ENCODE data around the gene NOLC1. TPM values are rescaled to one million over a fixed set of nuclear protein-coding genes. Genes with fewer than 3 reads are reported as not detected.
A peak's percentile ranks its signal among the peaks of the same experiment; 100 is the strongest.

Gene NOLC1
- total and polyA plus RNA-seq, 2 of the 13 experiments (the other 11 are each of a cell fraction or from before 2014, with no cell fraction given), result 50.6 to 81.0 TPM

DNA sequence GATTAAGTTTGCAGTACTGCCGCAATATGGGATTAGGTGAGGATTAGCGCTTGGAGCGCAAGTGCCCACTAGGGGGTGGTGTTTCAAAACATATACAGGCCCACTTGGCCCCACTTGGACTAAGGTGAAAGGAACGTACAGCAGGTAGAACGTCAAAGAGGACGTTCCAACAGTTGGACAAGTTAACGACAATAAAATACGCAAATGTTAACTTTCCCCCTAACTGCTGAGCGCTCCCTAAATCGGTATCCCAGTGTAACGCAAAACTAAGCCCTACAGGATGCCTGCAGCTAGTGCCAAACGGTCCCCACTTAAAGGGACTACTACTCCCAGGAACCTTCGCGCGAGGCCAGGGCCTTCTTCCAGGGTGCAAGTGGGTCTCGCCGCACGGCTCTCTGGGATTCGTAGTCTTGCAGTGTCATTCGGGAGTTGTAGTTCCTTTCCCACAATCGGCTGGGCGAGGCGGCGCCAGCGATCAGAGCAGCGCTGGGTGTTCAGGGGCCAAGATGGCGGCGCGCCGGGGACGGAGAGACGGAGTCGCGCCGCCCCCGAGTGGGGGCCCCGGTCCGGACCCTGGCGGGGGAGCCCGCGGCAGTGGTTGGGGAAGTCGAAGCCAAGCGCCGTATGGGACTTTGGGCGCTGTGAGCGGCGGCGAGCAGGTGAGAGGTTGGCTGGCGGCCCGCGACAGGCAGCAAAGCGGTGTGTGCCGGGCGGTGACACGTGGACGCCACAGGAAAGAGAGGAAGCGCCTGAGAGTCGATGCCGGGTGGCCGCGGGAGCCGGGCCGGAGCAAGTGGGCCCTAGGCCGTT lies 19.4 kb upstream of the NOLC1 start, which contains the start of gene PPRC1 (continued):
- TF ChIP-seq POLR2AphosphoS2 (IDR thresholded peaks at IDR 0.05; ENCODE audit: low read depth, low read length) (no peak), FOXA3 (CRISPR knock-in tag; IDR thresholded peaks at IDR 0.05) (peak; percentile 64), ZNF30 (CRISPR knock-in tag; IDR thresholded peaks at IDR 0.05) (no peak), MBD4 (IDR thresholded peaks at IDR 0.05; ENCODE audit: borderline replicate concordance, low read length) (no peak), ZNF563 (CRISPR knock-in tag; IDR thresholded peaks at IDR 0.05) (peak; percentile 75), ZSCAN31 (CRISPR knock-in tag; IDR thresholded peaks at IDR 0.05; ENCODE audit: low read depth) (no peak), TEAD2 (CRISPR knock-in tag; IDR thresholded peaks at IDR 0.05) (no peak), ZNF205 (CRISPR knock-in tag; IDR thresholded peaks at IDR 0.05) (peak; percentile 55), PRMT3 (CRISPR knock-in tag; IDR thresholded peaks at IDR 0.05; ENCODE audit: borderline replicate concordance, low read depth) (no peak), MTA1 (CRISPR knock-in tag; IDR thresholded peaks at IDR 0.05; ENCODE audit: borderline replicate concordance) (no peak), RARA (CRISPR knock-in tag; IDR thresholded peaks at IDR 0.05) (peak; percentile 12; the same call in 1 of the 2 replicates)
- TF ChIP-seq, protein P1, sequence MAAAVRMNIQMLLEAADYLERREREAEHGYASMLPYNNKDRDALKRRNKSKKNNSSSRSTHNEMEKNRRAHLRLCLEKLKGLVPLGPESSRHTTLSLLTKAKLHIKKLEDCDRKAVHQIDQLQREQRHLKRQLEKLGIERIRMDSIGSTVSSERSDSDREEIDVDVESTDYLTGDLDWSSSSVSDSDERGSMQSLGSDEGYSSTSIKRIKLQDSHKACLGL (CRISPR knock-in tag; IDR thresholded peaks at IDR 0.05), result peak; percentile 97; the same call in 1 of the 2 replicates
- TF ChIP-seq, protein P2, sequence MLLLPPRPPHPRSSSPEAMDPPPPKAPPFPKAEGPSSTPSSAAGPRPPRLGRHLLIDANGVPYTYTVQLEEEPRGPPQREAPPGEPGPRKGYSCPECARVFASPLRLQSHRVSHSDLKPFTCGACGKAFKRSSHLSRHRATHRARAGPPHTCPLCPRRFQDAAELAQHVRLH (CRISPR knock-in tag; IDR thresholded peaks at IDR 0.05; ENCODE audit: borderline replicate concordance, low read depth), result 0 out of 2 replicates have a peak, but pooled peaks have one; percentile 42
- TF ChIP-seq, protein P3, sequence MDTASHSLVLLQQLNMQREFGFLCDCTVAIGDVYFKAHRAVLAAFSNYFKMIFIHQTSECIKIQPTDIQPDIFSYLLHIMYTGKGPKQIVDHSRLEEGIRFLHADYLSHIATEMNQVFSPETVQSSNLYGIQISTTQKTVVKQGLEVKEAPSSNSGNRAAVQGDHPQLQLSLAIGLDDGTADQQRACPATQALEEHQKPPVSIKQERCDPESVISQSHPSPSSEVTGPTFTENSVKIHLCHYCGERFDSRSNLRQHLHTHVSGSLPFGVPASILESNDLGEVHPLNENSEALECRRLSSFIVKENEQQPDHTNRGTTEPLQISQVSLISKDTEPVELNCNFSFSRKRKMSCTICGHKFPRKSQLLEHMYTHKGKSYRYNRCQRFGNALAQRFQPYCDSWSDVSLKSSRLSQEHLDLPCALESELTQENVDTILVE (CRISPR knock-in tag; IDR thresholded peaks at IDR 0.05), result peak; percentile 74; the same call in 1 of the 2 replicates
- TF ChIP-seq, protein P4, sequence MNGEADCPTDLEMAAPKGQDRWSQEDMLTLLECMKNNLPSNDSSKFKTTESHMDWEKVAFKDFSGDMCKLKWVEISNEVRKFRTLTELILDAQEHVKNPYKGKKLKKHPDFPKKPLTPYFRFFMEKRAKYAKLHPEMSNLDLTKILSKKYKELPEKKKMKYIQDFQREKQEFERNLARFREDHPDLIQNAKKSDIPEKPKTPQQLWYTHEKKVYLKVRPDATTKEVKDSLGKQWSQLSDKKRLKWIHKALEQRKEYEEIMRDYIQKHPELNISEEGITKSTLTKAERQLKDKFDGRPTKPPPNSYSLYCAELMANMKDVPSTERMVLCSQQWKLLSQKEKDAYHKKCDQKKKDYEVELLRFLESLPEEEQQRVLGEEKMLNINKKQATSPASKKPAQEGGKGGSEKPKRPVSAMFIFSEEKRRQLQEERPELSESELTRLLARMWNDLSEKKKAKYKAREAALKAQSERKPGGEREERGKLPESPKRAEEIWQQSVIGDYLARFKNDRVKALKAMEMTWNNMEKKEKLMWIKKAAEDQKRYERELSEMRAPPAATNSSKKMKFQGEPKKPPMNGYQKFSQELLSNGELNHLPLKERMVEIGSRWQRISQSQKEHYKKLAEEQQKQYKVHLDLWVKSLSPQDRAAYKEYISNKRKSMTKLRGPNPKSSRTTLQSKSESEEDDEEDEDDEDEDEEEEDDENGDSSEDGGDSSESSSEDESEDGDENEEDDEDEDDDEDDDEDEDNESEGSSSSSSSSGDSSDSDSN (CRISPR knock-in tag; IDR thresholded peaks at IDR 0.05), result peak; percentile 75
- TF ChIP-seq, protein P5, sequence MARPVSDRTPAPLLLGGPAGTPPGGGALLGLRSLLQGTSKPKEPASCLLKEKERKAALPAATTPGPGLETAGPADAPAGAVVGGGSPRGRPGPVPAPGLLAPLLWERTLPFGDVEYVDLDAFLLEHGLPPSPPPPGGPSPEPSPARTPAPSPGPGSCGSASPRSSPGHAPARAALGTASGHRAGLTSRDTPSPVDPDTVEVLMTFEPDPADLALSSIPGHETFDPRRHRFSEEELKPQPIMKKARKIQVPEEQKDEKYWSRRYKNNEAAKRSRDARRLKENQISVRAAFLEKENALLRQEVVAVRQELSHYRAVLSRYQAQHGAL (CRISPR knock-in tag; IDR thresholded peaks at IDR 0.05; ENCODE audit: not compliant biosample characterization), result no peak
- TF ChIP-seq, protein P6, sequence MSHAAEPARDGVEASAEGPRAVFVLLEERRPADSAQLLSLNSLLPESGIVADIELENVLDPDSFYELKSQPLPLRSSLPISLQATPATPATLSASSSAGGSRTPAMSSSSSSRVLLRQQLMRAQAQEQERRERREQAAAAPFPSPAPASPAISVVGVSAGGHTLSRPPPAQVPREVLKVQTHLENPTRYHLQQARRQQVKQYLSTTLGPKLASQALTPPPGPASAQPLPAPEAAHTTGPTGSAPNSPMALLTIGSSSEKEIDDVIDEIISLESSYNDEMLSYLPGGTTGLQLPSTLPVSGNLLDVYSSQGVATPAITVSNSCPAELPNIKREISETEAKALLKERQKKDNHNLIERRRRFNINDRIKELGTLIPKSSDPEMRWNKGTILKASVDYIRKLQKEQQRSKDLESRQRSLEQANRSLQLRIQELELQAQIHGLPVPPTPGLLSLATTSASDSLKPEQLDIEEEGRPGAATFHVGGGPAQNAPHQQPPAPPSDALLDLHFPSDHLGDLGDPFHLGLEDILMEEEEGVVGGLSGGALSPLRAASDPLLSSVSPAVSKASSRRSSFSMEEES (CRISPR knock-in tag; IDR thresholded peaks at IDR 0.05), result no peak; the same call in 1 of the 2 replicates

Measured in HepG2 (cell line).